Kidney (tissue), 14 donors: ENCODE measurements around the gene SUPT16H. TPM values are rescaled to one million over a fixed set of nuclear protein-coding genes. Genes with fewer than 3 reads are reported as not detected.

Experiments used
- DNase-seq, 5 donors: peaks; one replicate each; pipeline ENCODE4 v3.0.0-alpha.2; 2013 to 2020
- FAIRE-seq: peaks from 2 replicates; lab custom pipeline; 2012; peaks lifted over from hg19 to GRCh38; lab: Jason Lieb, UNC
- H3K27ac ChIP-seq, 2 donors: one replicate each; pipeline ENCODE4 v1.7.0; 2013; ENCODE audit warnings: low read depth in 2 of 2, low read length in 2 of 2, inconsistent platforms in 1 of 2
- H3K27me3 ChIP-seq: one replicate; pipeline ENCODE4 v1.7.1; 2013; ENCODE audit warnings: low read length, inconsistent platforms; ENCODE audit not compliant: control insufficient read depth, insufficient read depth
- H3K36me3 ChIP-seq, 3 donors: one replicate each; pipeline versions ENCODE4 v1.7.0 to v1.7.1; 2013; ENCODE audit warnings: low read length in 3 of 3, control low read depth in 1 of 3, inconsistent platforms in 1 of 3; ENCODE audit not compliant: insufficient read depth in 3 of 3, control insufficient read depth in 2 of 3
- H3K4me1 ChIP-seq, 3 donors: one replicate each; pipeline versions ENCODE4 v1.7.0 to v1.7.1; 2013; ENCODE audit warnings: low read length in 3 of 3, inconsistent platforms in 1 of 3, low read depth in 1 of 3; ENCODE audit not compliant: control insufficient read depth in 2 of 3, insufficient read depth in 2 of 3
- H3K4me3 ChIP-seq, 3 donors: one replicate each; pipeline versions ENCODE4 v1.7.0 to v1.8.1; 2013; ENCODE audit warnings: low read length in 3 of 3, control low read depth in 1 of 3, inconsistent platforms in 1 of 3
- H3K9ac ChIP-seq, 3 donors: one replicate each; pipeline versions ENCODE4 v1.7.0 to v1.7.1; 2013; ENCODE audit warnings: low read length in 3 of 3, control low read depth in 1 of 3, inconsistent platforms in 1 of 3
- H3K9me3 ChIP-seq, 3 donors: one replicate each; pipeline versions ENCODE4 v1.7.0 to v1.7.1; 2013; ENCODE audit warnings: low read length in 3 of 3, control low read depth in 1 of 3, inconsistent platforms in 1 of 3; ENCODE audit not compliant: control insufficient read depth in 2 of 3, insufficient read depth in 1 of 3
- CTCF ChIP-seq: IDR thresholded peaks from 3 replicates; pipeline ENCODE4 v1.5.1; 2012; ENCODE audit warnings: mild to moderate bottlenecking, moderate library complexity, borderline replicate concordance; ENCODE audit not compliant: insufficient read depth; ENCODE audit errors: extremely low read depth
- intact Hi-C: fragments of 100-400 bp; cut with DNase I; formaldehyde crosslinking; loops from one replicate; pipeline ENCODE4 v1.11.1; 2022
- polyA plus RNA-seq: library from polyadenylated mRNA; stranded (reverse); fragments of 350-450 nt; fragmentation: Illumina TruSeq; extraction: RNeasy Lipid Tissue Mini Kit (QIAGEN cat#74804); gene quantifications from one replicate; pipeline ENCODE4 v1.2.3, GENCODE V29; 2014; ENCODE audit warnings: low read depth, low replicate concordance; ENCODE audit not compliant: insufficient read depth
- total RNA-seq: library from RNA; stranded (reverse); fragmentation: NEBNext Ultra II Directional; extraction: Animal tissue kit (Norgen Biotek cat#: 25700); gene quantifications from one replicate; pipeline ENCODE4 v1.2.1, GENCODE V29; 2021
- donor health status: control.
- donor health status: control.
- donor health status: control.
- donor health status: control.
- donor health status: control.
- donor health status: DM: yes; HTN: yes; CAD: no.
- donor health status: Normal renal cell carcinoma (clear cell type).

Gene SUPT16H
- total and polyA plus RNA-seq, 2 donors from 2014 or later, result 38.1 to 58.8 TPM

GRCh38 chr14:21408147-21408546 is 24.3 kb upstream of the SUPT16H start:
- Histone ChIP-seq H3K9me3 (no peaks in the 10 kb centered on the region), H3K4me3 (no peak overlapping the region), H3K27me3 (no peaks in the 10 kb centered on the region), H3K4me1 (no peaks in the 10 kb centered on the region), H3K27ac (no peak overlapping the region), H3K36me3 (peaks cover 37 to 68% (median 62%) of the 10 kb centered on the region in 3 donors), H3K9ac (no peak overlapping the region)
- intact Hi-C loops, result no loop called here
- TF ChIP-seq CTCF, result no peak
- FAIRE-seq (no peak), DNase-seq (no peak)

- no peaks in the 10 kb centered on the region for H3K9me3 ChIP-seq
- no peak for DNase-seq
- H3K4me1 ChIP-seq, result no peaks in the 10 kb centered on the region
- peaks cover 43 to 72% (median 69%) of the 10 kb centered on the region in 3 donors for H3K36me3 ChIP-seq
- H3K27ac ChIP-seq, result no peak overlapping the region
- no peak overlapping the region for H3K4me3 ChIP-seq
- no peak for FAIRE-seq
- no peak overlapping the region for H3K9ac ChIP-seq
- TF ChIP-seq CTCF, result no peak
- intact Hi-C loops, result no loop called here
- no peaks in the 10 kb centered on the region for H3K27me3 ChIP-seq
Observed at GRCh38 chr14:21406213-21406612, 22.4 kb upstream of the SUPT16H start.

GRCh38 chr14:21405097-21405496 is 21.3 kb upstream of the SUPT16H start:
- no peak overlapping the region for H3K9ac ChIP-seq
- FAIRE-seq, result no peak

More at GRCh38 chr14:21405097-21405496, 21.3 kb upstream of the SUPT16H start:
- no peak for DNase-seq
- Histone ChIP-seq H3K4me3 (no peak overlapping the region), H3K4me1 (no peaks in the 10 kb centered on the region), H3K27me3 (no peaks in the 10 kb centered on the region), H3K36me3 (peaks cover 42 to 79% (median 72%) of the 10 kb centered on the region in 3 donors), H3K27ac (no peak overlapping the region), H3K9me3 (no peaks in the 10 kb centered on the region)
- intact Hi-C loops, result no loop called here
- TF ChIP-seq CTCF, result no peak
